Panc1 (cell line): ENCODE data around the gene KCNB1.

ENCODE experiments used
- CTCF ChIP-seq: fragments of 450-650 bp; IDR thresholded peaks from 2 replicates; pipeline ENCODE4 v1.5.1; 2017; ENCODE audit warnings: mild to moderate bottlenecking
- POLR2AphosphoS5 ChIP-seq: IDR thresholded peaks from 2 replicates; pipeline ENCODE4 v1.6.1; 2012; ENCODE audit warnings: mild to moderate bottlenecking, low read depth, low read length, moderate library complexity
- TF ChIP-seq, protein P1 (sequence below), 2 experiments: IDR thresholded peaks; 2 replicates each; pipeline ENCODE4 v1.6.1; 2011 to 2012; ENCODE audit warnings: low read depth in 2 of 2, control low read depth in 1 of 2, low read length in 1 of 2, mild to moderate bottlenecking in 1 of 2, moderate library complexity in 1 of 2; ENCODE audit not compliant: insufficient read depth in 1 of 2

- TF ChIP-seq CTCF = no peak
- TF ChIP-seq POLR2AphosphoS5 = no peak
- TF ChIP-seq, protein P1, sequence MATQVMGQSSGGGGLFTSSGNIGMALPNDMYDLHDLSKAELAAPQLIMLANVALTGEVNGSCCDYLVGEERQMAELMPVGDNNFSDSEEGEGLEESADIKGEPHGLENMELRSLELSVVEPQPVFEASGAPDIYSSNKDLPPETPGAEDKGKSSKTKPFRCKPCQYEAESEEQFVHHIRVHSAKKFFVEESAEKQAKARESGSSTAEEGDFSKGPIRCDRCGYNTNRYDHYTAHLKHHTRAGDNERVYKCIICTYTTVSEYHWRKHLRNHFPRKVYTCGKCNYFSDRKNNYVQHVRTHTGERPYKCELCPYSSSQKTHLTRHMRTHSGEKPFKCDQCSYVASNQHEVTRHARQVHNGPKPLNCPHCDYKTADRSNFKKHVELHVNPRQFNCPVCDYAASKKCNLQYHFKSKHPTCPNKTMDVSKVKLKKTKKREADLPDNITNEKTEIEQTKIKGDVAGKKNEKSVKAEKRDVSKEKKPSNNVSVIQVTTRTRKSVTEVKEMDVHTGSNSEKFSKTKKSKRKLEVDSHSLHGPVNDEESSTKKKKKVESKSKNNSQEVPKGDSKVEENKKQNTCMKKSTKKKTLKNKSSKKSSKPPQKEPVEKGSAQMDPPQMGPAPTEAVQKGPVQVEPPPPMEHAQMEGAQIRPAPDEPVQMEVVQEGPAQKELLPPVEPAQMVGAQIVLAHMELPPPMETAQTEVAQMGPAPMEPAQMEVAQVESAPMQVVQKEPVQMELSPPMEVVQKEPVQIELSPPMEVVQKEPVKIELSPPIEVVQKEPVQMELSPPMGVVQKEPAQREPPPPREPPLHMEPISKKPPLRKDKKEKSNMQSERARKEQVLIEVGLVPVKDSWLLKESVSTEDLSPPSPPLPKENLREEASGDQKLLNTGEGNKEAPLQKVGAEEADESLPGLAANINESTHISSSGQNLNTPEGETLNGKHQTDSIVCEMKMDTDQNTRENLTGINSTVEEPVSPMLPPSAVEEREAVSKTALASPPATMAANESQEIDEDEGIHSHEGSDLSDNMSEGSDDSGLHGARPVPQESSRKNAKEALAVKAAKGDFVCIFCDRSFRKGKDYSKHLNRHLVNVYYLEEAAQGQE (IDR thresholded peaks at IDR 0.05; ENCODE audit: insufficient read depth in 1 of 2, low read depth in 2 of 2, low read length in 1 of 2) = no peak
These were observed 115.8 kb downstream of the KCNB1 start for GRCh38 chr20:49366687-49367086.
